ENCODE measurements around the gene TPPP3.
"Not testable (repeated sequence)": the region's sequence is repeated elsewhere in the genome, so short reads cannot be mapped to it uniquely, and the experiment has no call there.

TPPP3 gene

DNA sequence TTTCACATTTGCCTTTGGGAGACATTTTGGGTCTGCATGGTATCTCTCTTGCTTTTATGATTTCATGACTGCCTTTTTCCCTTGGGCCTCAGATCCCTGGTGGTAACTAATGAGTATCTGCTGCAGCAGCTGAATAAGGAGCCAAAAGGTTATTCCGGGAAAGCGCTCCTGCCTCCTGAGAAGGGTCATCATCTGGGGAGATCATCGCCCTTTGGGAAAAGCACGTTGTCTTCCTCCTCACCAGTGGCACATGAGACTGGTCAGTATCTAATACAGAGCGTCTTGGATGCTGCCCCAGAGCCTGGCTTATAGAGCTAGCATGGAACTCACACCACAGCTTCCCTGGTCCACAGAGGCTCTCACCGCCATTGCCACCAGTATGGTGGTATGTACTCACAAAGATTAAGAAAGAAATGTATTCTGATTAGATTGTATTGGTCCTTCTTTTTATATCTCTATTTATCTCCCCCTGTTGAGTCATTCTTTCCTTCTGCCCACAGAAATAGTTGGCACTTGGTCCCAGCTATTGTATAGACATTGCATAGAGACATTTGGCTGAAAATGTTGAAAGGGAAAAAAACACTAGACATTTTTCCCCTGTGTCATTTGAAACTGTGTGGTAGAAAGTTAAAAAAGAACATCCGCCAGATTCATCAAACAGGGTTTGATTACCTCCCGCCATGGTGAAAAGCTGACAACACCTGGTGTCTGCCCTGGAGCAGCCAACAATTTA is 8.4 kb downstream of the TPPP3 start:
- ChIA-PET CTCF (interaction anchor here (0.7 kb wide), 1 partner anchor 8 kb away, joined by 3 read pairs; no protein-coding TSS in a partner anchor), POLR2A (no interaction called here)
- DNase-seq (ENCODE audit: extremely low spot score) = no peak
- no peak for TF ChIP-seq FOXK2 (IDR thresholded peaks at IDR 0.05)

DNA sequence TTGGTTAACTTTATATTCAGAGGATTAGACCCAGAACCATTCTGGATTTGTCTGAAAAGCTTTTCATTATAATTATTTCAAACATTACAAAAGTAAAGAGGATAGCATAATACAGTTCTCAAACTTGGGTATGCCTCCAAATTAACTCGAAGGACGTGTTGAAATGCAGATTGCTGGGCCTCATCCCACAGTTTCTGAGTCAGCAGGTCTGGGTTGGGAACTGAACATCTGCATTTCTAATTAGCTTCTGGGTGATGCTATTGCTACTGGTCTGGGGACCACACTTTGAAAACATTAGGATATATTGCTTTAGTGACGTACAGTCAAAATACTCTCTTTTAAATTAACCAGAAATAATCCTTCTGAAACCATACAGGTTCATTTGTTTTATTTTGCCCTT is 10.0 kb downstream of the TPPP3 start:
- DNase-seq (ENCODE audit: extremely low spot score) = no peak
- POLR2A ChIA-PET = no interaction called here
- no peak for TF ChIP-seq CTBP1 (IDR thresholded peaks at IDR 0.05; ENCODE audit: borderline replicate concordance)
- no peak for TF ChIP-seq LEF1 (IDR thresholded peaks at IDR 0.05; ENCODE audit: borderline replicate concordance)
- no peak for TF ChIP-seq SUZ12 (IDR thresholded peaks at IDR 0.05)
- no peak for TF ChIP-seq ZNF384 (IDR thresholded peaks at IDR 0.05)
- TF ChIP-seq FOXA1 (IDR thresholded peaks at IDR 0.05) = no peak
- no peak for TF ChIP-seq SP1 (IDR thresholded peaks at IDR 0.05)
- TF ChIP-seq, protein P1, sequence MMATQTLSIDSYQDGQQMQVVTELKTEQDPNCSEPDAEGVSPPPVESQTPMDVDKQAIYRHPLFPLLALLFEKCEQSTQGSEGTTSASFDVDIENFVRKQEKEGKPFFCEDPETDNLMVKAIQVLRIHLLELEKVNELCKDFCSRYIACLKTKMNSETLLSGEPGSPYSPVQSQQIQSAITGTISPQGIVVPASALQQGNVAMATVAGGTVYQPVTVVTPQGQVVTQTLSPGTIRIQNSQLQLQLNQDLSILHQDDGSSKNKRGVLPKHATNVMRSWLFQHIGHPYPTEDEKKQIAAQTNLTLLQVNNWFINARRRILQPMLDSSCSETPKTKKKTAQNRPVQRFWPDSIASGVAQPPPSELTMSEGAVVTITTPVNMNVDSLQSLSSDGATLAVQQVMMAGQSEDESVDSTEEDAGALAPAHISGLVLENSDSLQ (IDR thresholded peaks at IDR 0.05) = no peak
- no peak for TF ChIP-seq NFRKB (IDR thresholded peaks at IDR 0.05)
- TF ChIP-seq L3MBTL2 (conservative IDR thresholded peaks at IDR 0.05) = no peak
- TF ChIP-seq BHLHE40 (IDR thresholded peaks at IDR 0.05; ENCODE audit: borderline replicate concordance) = no peak
- TF ChIP-seq FOXK2 (IDR thresholded peaks at IDR 0.05) = no peak
- no peak for TF ChIP-seq ELF4 (IDR thresholded peaks at IDR 0.05)
- no peak for TF ChIP-seq HDGF (IDR thresholded peaks at IDR 0.05; ENCODE audit: borderline replicate concordance)
- TF ChIP-seq FOXM1 (IDR thresholded peaks at IDR 0.05; ENCODE audit: borderline replicate concordance) = no peak
- TF ChIP-seq TARDBP (IDR thresholded peaks at IDR 0.05) = no peak
- TF ChIP-seq ARNT (IDR thresholded peaks at IDR 0.05) = no peak
- CTCF ChIA-PET = interaction anchor here (0.6 kb wide), 1 partner anchor 158 kb away, joined by 4 read pairs; no protein-coding TSS in a partner anchor

DNA sequence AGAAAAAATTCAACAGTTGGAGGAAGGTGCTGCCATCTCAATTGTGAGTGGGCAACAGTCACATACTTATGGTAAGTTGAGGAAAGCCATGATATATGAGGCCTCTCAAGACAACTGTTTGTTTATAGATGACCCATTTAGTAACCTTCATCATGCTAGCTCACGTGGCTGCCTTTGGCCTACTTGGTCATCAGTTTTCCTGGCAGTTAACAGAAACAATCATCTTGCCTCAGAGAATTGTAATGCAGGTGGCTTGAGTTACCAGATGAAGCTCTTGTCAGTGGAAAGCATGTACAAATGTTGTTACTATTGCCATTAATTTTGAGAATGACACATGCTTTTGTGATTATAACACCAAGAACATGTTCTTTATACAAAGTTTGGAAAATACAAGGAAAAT is 14.7 kb downstream of the TPPP3 start:
- TF ChIP-seq SUZ12 (IDR thresholded peaks at IDR 0.05) = no peak
- no peak for TF ChIP-seq ZNF384 (IDR thresholded peaks at IDR 0.05)
- TF ChIP-seq TARDBP (IDR thresholded peaks at IDR 0.05) = no peak
- TF ChIP-seq NFRKB (IDR thresholded peaks at IDR 0.05) = no peak
- no peak for TF ChIP-seq ELF4 (IDR thresholded peaks at IDR 0.05)
- no peak for TF ChIP-seq CTBP1 (IDR thresholded peaks at IDR 0.05; ENCODE audit: borderline replicate concordance)
- TF ChIP-seq BHLHE40 (IDR thresholded peaks at IDR 0.05; ENCODE audit: borderline replicate concordance) = no peak
- TF ChIP-seq LEF1 (IDR thresholded peaks at IDR 0.05; ENCODE audit: borderline replicate concordance) = no peak

DNA sequence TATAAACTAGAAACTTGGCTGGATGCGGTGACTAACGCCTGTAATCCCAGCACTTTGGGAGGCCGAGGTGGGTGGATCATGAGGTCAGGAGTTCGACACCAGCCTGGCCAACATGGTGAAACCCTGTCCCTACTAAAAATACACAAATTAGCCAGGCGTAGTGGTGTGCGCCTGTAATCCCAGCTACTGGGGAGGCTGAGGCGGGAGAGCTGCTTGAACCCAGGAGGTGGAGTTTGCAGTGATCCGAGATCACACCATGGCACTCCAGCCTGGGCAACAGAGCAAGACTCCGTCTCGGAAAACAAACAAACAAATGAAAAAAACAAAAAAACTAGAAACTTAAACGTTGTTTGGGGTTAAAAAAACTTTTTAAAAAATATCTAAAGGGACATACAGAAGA is 17.3 kb downstream of the TPPP3 start:
- POLR2A ChIA-PET; CTCF ChIA-PET; DNase-seq (ENCODE audit: extremely low spot score): not testable (repeated sequence)

More for the DNA sequence above, 14.7 kb downstream of the TPPP3 start:
- ChIA-PET CTCF (interaction anchor here (0.6 to 4.6 kb wide), 2 partner anchors 14 to 111 kb away, joined by 3 to 16 read pairs; partner anchors contain the start of gene TPPP3), POLR2A (no interaction called here)
- DNase-seq (ENCODE audit: extremely low spot score) = no peak

DNA sequence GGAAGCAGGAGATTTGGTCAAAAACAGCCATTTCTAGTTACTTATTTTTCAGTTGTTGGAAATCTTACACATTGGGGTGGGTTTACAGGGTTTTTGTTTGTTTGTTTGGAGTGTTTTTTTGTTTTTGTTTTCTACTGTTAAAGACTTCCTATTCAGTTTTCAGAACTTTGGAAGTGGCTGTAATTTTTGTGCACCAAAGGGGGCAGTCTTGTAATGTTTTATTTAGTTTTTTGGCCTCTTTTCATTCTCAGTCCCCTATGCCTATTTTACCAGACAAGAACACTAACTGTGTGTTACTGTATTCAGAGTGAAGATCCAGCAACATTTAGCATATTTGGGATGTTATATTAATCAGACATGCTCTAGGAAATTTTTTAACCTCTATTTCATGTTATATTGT is 20.6 kb downstream of the TPPP3 start:
- DNase-seq (ENCODE audit: extremely low spot score) = no peak
- ChIA-PET CTCF (interaction anchor here (0.6 to 1.2 kb wide), 3 partner anchors 52 to 63 kb away, joined by 3 to 4 read pairs (median 3); no protein-coding TSS in a partner anchor), POLR2A (no interaction called here)
- TF ChIP-seq SP1 (IDR thresholded peaks at IDR 0.05) (no peak), BHLHE40 (IDR thresholded peaks at IDR 0.05; ENCODE audit: borderline replicate concordance) (no peak), SUZ12 (IDR thresholded peaks at IDR 0.05) (no peak), L3MBTL2 (conservative IDR thresholded peaks at IDR 0.05) (no peak), FOXM1 (IDR thresholded peaks at IDR 0.05; ENCODE audit: borderline replicate concordance) (no peak), FOXA1 (IDR thresholded peaks at IDR 0.05) (no peak), HDGF (IDR thresholded peaks at IDR 0.05; ENCODE audit: borderline replicate concordance) (no peak), ELF4 (IDR thresholded peaks at IDR 0.05) (no peak), ARNT (IDR thresholded peaks at IDR 0.05) (no peak), NFRKB (IDR thresholded peaks at IDR 0.05) (no peak), FOXK2 (IDR thresholded peaks at IDR 0.05) (no peak), TARDBP (IDR thresholded peaks at IDR 0.05) (no peak), LEF1 (IDR thresholded peaks at IDR 0.05; ENCODE audit: borderline replicate concordance) (no peak), ZNF384 (IDR thresholded peaks at IDR 0.05) (no peak)
- TF ChIP-seq, protein P1 (IDR thresholded peaks at IDR 0.05) = no peak

DNA sequence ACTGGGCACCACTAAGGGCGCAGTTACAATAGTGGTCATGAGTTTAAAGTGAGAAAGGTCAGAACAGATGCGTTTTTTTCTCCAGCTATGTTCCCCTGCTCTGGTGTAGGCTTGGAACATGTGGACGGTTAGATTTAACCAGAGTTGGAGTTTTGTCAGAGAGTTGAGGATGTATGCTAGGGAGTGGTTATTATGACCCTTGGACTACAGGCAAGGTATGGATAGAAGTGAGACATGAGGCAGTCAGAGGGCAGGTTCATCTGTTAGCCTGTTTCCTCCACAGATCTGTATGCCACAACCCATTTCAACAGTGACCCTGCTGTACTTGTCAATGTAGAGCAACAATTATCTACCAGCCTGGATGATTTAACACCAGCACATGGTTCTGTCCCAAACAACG is 22.6 kb downstream of the TPPP3 start:
- no peak for TF ChIP-seq HDGF (IDR thresholded peaks at IDR 0.05; ENCODE audit: borderline replicate concordance)
- TF ChIP-seq ARNT (IDR thresholded peaks at IDR 0.05) = no peak
- no peak for TF ChIP-seq LEF1 (IDR thresholded peaks at IDR 0.05; ENCODE audit: borderline replicate concordance)
- TF ChIP-seq FOXK2 (IDR thresholded peaks at IDR 0.05) = no peak
- no peak for TF ChIP-seq FOXA1 (IDR thresholded peaks at IDR 0.05)
- no peak for TF ChIP-seq TARDBP (IDR thresholded peaks at IDR 0.05)
- no peak for TF ChIP-seq CTBP1 (IDR thresholded peaks at IDR 0.05; ENCODE audit: borderline replicate concordance)
- no peak for TF ChIP-seq ZNF384 (IDR thresholded peaks at IDR 0.05)
- TF ChIP-seq BHLHE40 (IDR thresholded peaks at IDR 0.05; ENCODE audit: borderline replicate concordance) = no peak
- no peak for TF ChIP-seq FOXM1 (IDR thresholded peaks at IDR 0.05; ENCODE audit: borderline replicate concordance)
- no peak for TF ChIP-seq L3MBTL2 (conservative IDR thresholded peaks at IDR 0.05)
- no peak for TF ChIP-seq NFRKB (IDR thresholded peaks at IDR 0.05)
- TF ChIP-seq ELF4 (IDR thresholded peaks at IDR 0.05) = no peak
- no peak for TF ChIP-seq SUZ12 (IDR thresholded peaks at IDR 0.05)
- TF ChIP-seq SP1 (IDR thresholded peaks at IDR 0.05) = no peak
- TF ChIP-seq, protein P1 (IDR thresholded peaks at IDR 0.05) = no peak
- ChIA-PET POLR2A (no interaction called here), CTCF (no interaction called here)
- no peak for DNase-seq (ENCODE audit: extremely low spot score)

All from HEK293T (cell line).